Measurements from ENCODE around the gene ZBTB7C.

DNA sequence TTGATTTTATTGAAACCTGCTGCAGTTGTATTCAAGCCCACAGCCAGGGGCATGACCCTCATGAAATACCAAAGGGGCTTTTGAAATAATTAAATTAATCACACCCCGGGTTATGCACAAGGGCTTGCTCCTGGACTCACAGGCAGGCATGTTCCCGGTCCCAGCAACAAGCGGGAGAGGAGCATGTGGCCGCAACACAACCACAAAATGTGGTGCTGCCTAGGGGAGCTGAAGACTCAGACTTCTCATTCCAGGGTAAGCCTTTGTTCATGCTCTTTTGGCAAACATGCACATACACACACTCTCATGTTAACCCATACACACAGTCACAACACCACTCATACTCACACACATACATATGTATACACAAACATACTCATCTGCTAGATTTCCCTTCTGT, 245.1 kb downstream of the ZBTB7C start:
- no peak for TF ChIP-seq FOXM1 (IDR thresholded peaks at IDR 0.05; ENCODE audit: borderline replicate concordance)
- no peak for TF ChIP-seq CTBP1 (IDR thresholded peaks at IDR 0.05; ENCODE audit: borderline replicate concordance)
- no peak for TF ChIP-seq BHLHE40 (IDR thresholded peaks at IDR 0.05; ENCODE audit: borderline replicate concordance)
- TF ChIP-seq SUZ12 (IDR thresholded peaks at IDR 0.05) = no peak
- TF ChIP-seq SP1 (IDR thresholded peaks at IDR 0.05) = no peak
- no peak for TF ChIP-seq FOXA1 (IDR thresholded peaks at IDR 0.05)
- TF ChIP-seq TARDBP (IDR thresholded peaks at IDR 0.05) = no peak
- no peak for TF ChIP-seq NFRKB (IDR thresholded peaks at IDR 0.05)
